HepG2 (cell line): ENCODE results near the gene CERS5.

ENCODE experiments used
- E2F1 ChIP-seq: sonication (generic); formaldehyde crosslinking; IDR thresholded peaks from 2 replicates; pipeline ENCODE4 v1.5.0; 2020; ENCODE audit warnings: missing genetic modification reagents
- JUN ChIP-seq: sonication (generic); formaldehyde crosslinking; IDR thresholded peaks from 2 replicates; pipeline ENCODE4 v1.4.0; 2020; ENCODE audit warnings: mild to moderate bottlenecking, missing genetic modification reagents
- MAFK ChIP-seq, 2 experiments: IDR thresholded peaks in 1 of 2; conservative IDR thresholded peaks in 1 of 2; 2 replicates each; pipeline ENCODE4 v1.6.1; 2011; ENCODE audit warnings: improper control_type of control experiment in 2 of 2, low read length in 2 of 2
- MNT ChIP-seq: fragments of 450-650 bp; IDR thresholded peaks from 2 replicates; pipeline ENCODE4 v1.6.1; 2016
- MYC ChIP-seq: sonication (generic); formaldehyde crosslinking; IDR thresholded peaks from 2 replicates; pipeline ENCODE4 v1.9.0; 2021; ENCODE audit warnings: missing genetic modification reagents, borderline replicate concordance
- NFRKB ChIP-seq: fragments of 450-650 bp; IDR thresholded peaks from 2 replicates; pipeline ENCODE4 v1.6.1; 2017
- PHB2 ChIP-seq: fragments of 450-650 bp; IDR thresholded peaks from 2 replicates; pipeline ENCODE4 v1.6.1; 2018; ENCODE audit not compliant: partially characterized antibody
- PHF20 ChIP-seq: sonication (generic); formaldehyde crosslinking; IDR thresholded peaks from 2 replicates; pipeline ENCODE4 v1.5.0; 2020; ENCODE audit warnings: mild to moderate bottlenecking, missing genetic modification reagents
- REST ChIP-seq, 2 experiments: IDR thresholded peaks; 2 replicates each; pipeline ENCODE4 v1.6.1; 2011 to 2012; ENCODE audit warnings: low read length in 2 of 2, borderline replicate concordance in 1 of 2, low read depth in 1 of 2, mild to moderate bottlenecking in 1 of 2, moderate library complexity in 1 of 2
- SP1 ChIP-seq, 2 experiments: fragments of 450-650 bp in 1 of 2; sonication (generic) in 1 of 2; formaldehyde crosslinking in 1 of 2; IDR thresholded peaks; 2 replicates each; pipeline versions ENCODE4 v1.4.0 to v1.6.1; 2016 to 2020; ENCODE audit warnings: missing genetic modification reagents in 1 of 2
- ZNF207 ChIP-seq: fragments of 450-650 bp; IDR thresholded peaks from 2 replicates; pipeline ENCODE4 v1.6.1; 2016; ENCODE audit warnings: antibody characterized with exemption, borderline replicate concordance
- ZNF282 ChIP-seq: fragments of 450-650 bp; IDR thresholded peaks from 2 replicates; pipeline ENCODE4 v1.6.1; 2018; ENCODE audit not compliant: partially characterized antibody
- ZNF543 ChIP-seq: sonication (generic); formaldehyde crosslinking; IDR thresholded peaks from 2 replicates; pipeline ENCODE4 v1.4.0; 2020; ENCODE audit warnings: mild to moderate bottlenecking, missing genetic modification reagents
- ZNF644 ChIP-seq: IDR thresholded peaks from 2 replicates; pipeline ENCODE4 v1.6.1; 2016; ENCODE audit warnings: low read depth

GRCh38 chr12:50175716-50176026 is 8.5 kb upstream of the CERS5 start:
- TF ChIP-seq E2F1 (no peak), NFRKB (no peak), MYC (CRISPR knock-in tag) (no peak), ZNF282 (no peak), PHB2 (no peak), REST (IDR thresholded peaks at IDR 0.05; ENCODE audit: borderline replicate concordance in 1 of 2, low read depth in 1 of 2, low read length in 2 of 2) (no peak), SP1 (IDR thresholded peaks at IDR 0.05) (no peak), SP1 (CRISPR knock-in tag; IDR thresholded peaks at IDR 0.05) (no peak), MAFK (conservative IDR thresholded peaks at IDR 0.05 in 1 of 2, IDR thresholded peaks at IDR 0.05 in 1 of 2; ENCODE audit: low read length in 2 of 2) (no peak), MNT (no peak), ZNF644 (CRISPR knock-in tag) (no peak), JUN (no peak), ZNF207 (no peak), PHF20 (CRISPR knock-in tag) (no peak), ZNF543 (CRISPR knock-in tag) (no peak)
